ENCODE measurements around the gene F7.

Gene F7

DNA sequence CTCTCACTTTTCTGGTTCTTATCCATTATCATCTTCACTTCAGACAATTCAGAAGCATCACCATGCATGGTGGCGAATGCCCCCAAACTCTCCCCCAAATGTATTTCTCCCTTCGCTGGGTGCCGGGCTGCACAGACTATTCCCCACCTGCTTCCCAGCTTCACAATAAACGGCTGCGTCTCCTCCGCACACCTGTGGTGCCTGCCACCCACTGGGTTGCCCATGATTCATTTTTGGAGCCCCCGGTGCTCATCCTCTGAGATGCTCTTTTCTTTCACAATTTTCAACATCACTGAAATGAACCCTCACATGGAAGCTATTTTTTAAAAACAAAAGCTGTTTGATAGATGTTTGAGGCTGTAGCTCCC lies 14.2 kb downstream of the F7 start:
- no peak for DNase-seq

DNA sequence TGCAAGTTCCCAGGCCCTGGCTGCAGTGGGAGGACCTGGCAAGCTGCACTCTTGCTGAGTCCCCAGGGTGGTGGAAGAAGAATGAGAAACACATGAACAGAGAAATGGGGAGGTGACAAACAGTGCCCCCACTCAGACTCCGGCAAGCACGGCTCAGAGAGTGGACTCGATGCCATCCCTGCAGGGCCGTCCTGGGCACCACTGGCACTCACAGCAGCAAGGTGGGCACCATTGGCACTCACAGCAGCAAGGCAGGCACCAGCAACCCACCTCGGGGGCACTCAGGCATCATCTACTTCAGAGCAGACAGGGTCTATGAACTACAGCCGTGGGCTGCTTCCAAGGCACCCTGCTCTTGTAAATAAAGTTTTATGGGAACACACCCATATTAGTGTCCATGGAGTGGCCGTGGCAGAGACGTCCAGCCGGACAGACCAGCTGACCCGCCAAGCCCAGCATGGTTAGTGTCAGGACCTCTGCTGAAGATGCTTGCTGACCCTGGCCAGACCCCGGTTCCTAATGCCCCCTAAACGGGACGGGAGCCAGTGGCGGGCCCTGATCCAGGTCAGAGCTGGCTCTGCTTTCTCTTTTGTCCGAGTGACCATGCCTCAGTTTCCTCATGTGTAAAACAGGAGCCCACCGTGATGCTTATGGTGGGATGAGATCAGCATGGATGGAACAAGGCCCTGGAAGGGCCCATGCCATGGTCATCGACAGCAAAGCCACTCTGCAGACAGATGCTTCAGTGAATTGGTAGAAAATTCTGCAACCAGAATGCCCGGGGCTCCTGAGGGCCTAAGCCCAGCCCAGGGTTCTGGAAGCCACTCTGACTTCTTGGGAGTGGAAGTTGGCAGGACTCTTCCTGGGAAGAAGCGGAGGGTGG lies 14.9 kb downstream of the F7 start:
- DNase-seq, result no peak

DNA sequence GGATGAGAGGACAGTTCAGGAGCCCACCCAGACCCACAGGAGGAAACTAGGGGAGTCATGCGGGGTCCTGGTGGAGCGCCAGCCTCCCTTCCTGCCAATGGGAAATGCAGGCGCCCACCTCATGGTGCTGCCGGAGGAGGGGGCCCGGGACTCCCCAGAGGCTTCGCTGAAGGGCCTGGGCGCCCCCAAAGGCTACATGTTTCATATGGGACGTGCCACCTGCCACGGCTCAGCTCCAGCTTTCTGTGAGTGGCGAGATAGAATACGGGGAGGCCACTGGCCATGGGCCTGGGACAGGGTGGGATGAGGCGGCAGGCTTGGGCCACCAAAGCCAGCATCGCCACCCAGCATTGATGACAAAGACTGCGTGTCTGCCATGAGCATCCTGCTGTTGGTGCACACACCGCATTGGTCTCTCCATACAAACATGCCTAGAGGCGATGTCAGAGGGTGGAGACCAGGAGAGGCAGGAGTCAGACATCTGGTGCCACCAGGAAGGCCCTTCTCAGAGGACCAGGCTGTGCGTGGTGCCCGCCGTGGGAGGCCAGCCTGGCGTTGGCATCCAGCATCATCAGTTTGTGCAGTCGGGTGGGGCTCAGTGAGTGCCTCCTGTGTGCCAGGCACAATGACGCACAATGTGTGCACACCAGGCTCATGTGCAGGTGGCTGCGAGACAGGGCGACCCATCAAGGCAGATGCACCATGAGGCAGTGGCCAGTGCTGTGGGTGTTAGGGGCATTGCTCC lies 15.8 kb downstream of the F7 start:
- no peak for DNase-seq

DNA sequence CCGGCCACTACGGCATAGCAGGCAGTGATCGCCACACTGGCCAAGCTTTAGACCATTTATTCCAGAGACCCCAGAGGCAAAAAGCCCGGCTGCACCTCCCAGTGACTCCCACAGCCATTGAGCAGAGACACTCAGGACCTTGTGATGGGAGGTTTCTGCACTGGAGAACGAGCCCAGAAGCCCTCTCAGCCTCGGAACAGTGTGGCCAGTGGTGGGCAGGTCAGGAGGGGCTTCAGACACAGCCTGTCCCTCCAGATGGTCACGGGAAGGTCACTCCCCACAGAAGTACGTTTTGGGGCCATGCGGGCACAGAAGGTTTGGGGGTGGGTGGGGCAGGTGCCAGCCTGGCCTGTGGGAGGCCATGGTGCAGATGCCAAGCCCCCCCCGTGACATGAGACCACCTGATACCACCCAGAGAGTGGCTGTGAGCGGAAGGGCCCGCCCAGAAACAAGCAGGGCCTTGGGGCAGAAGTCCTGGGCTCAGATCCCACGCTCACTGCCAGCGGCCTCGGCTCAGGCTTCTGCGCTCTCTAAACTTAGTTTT lies 16.4 kb downstream of the F7 start:
- DNase-seq, result no peak

DNA sequence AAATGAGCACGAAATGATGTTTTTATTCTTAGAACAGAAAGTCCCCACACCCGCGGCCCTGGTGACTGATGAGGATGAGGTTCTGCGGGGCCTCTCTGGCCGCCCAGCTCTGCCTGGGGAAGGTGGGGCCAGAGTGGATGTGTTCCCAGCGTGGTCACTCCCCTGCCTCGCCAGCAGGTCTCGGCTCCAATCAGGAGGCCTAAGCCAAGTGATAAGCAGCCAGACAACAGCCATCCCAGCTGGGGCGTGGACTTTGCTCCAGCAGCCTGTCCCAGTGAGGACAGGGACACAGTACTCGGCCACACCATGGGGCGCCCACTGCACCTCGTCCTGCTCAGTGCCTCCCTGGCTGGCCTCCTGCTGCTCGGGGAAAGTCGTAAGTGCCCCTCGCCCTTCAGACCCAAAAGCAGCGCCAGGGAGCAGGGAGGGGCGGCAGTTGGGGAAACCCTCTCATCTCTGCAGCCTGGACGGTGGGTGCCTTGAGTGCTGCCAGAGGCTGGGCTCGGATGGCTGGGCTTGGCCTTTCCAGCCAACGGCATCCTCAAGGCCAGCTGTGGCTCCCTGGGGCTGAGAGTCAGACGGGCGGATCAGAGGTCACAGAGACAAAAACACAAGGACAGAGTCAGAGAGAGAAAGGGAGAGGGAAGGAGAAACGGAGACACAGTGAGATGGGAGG lies 17.1 kb downstream of the F7 start, which contains the start of gene F10:
Gene F10 (plus strand): TSS at position 250 of the 676 bp plus-strand sequence. CDS start 57 bp downstream, at position 307.
- DNase-seq, result no peak

DNA sequence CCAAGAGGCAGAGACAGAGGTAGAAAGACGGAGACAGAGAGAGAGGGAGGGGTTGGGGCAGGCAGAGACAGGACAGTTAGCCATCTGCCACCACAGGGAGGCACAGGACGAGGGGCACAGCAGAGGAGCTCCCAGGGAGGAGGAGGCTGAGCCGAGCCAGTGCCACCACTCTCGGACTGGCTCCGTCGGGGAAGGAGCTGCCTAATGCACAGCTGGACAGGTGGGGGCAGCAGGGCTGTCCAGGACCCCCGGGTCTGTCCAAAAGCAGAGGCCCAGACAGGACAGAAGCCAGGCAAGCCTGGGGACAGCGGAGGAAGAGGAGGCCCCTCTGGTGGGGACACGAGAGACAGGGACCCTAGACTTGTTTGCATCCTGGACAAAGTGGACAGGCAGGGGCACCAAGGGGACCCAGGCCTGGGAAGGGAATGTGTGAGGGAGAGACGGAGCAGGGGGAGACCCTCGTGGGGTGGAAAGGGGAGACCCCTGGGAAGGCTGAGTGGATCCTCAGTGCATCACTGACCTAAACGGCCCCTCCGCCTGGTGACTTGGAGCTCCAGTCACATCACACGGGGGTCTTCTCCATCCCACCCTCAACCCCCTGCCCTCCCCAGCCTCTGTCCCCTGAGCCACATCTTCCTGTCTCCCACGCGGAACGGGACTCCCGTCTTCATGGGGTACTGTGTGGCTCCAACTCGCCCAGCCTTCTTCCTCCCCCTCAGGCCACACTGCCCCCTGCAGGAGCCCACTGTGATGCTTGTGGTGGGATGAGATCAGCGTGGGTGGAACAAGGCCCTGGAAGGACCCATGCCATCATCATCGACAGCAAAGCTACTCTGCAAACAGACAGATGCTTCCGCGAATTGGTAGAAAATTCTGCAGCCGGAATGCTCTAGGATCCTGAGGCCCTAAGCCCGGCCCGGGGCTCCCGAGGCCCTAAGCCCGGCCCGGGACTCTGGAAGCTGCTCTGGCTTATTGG lies 17.9 kb downstream of the F7 start:
- no peak for DNase-seq

DNA sequence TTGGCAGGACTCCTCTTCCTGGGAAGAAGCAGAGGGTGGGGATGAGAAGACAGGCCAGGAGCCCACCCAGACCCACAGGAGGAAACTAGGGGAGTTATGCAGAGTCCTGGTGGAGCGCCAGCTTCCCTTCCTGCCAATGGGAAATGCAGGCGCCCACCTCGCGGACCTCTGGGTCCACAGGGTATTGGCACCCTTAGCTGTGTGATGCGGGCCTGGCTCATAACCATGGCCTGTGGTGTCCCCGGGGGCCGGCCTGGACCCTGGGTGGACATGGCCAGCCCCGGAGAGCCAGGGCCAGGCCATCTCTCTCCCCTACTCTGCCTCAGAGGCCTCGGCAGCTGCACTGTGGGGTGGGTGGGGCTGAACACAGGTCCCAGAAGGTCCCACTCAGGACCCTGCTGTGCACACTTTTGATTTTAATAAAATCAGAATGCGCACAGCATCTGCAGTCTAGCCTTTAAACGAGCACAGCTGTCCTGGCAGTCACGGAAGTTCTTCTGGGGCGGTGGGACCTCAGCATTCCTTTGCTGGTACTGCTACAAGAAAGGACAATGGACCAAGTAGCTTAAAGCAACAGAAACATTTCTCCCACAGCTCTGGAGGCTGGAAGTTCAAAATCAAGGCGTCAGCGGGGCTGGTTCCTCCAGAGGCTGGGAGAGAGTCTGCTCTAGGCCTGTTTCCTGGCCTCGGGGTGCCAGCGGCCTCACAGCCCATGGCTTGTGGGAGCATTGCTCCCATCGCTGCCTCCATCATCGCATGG lies 18.8 kb downstream of the F7 start:
- no peak for DNase-seq

DNA sequence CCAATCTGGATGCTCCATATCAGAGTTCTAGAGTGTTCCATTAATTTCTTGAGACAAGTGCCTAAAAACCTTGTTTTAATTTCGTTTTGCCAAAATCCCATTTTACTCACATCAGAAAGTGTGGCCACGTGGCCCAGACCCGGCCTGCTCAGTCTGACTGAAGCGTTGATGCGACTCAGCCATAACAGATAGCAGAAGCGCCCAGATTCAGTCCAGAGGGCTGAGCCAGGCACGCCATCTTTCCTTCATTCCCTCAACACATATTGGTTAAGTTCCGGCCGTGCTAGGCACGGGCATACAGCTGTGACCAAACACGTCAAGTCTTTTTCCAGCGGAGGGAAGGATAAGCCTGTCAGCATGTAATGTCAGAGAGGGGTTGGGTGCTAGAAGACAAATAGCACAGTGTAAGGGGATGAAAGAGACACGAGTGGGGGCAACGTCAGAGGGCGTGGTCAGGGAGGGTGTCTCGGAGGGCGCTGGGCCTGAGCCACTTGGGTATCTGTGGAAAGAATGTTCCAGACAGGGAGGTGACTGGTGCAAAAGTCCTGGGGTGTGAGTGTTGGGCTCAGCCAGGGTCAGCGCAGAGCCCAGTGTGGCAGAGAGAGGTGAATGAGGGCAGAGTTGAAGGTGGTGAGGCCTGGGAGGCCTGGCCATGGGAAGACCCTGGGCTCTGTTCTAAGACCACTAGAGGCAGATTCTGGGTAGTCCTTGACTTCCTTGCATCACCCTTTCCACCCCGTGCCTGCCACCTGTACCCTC lies 20.1 kb downstream of the F7 start:
- DNase-seq, result no peak

DNA sequence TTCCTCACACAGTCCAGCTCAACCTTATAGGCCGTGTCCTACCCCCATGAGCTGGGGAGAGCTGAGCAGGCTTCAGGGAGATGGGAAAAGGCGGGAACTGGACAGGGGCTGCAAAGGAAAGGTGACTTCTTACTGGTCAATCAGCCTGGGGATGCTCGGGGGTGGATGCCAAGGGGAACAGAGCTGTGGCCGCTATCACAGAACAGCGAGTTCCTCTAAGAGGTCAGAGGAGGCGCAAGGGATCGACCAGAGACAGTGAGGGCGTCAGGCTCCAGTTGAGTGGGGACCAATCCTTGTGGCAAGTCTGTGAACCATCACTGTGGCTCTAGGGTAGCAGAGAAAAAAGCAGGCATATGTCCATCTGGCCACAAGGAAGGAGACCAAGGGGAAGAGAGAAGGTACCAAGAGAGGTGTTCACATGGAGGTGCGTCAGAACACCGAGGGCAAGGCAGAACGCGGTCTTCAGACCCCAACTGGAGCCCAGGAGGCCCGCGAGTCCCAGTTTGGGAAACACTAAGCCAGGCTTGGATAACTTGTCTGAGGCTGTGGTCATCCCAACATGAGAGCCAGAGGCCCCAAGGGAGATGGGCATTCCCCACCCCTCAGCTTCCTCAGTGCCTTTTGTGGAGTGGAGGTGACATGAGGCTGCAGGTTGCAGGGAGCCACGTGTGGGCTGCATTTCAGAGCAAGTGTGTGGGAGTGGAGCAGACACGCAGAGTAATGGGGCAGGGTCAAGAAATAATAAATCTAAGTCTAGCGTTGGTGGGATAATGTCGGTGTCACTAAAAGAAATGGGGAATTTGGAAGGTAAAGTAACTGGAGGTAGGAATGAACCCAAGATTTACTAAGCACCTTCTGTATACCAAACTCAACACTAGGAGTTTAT lies 20.9 kb downstream of the F7 start:
- no peak for DNase-seq

DNA sequence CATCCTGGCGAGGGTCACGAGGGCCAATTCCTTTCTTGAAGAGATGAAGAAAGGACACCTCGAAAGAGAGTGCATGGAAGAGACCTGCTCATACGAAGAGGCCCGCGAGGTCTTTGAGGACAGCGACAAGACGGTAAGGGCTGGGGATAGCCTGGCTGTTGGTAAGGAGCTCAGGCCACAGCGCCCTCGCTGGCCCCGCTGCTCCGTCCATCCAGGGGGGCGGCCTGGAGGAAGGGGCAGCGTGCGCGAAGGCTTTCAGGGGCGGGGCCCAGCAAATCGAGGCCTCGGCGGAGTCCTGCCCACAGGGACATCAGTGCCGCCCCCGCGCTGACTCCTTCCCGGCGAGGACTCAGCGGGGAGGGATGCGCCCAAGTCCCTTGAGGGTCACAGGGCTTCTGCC lies 23.9 kb downstream of the F7 start:
- no peak for DNase-seq

DNA sequence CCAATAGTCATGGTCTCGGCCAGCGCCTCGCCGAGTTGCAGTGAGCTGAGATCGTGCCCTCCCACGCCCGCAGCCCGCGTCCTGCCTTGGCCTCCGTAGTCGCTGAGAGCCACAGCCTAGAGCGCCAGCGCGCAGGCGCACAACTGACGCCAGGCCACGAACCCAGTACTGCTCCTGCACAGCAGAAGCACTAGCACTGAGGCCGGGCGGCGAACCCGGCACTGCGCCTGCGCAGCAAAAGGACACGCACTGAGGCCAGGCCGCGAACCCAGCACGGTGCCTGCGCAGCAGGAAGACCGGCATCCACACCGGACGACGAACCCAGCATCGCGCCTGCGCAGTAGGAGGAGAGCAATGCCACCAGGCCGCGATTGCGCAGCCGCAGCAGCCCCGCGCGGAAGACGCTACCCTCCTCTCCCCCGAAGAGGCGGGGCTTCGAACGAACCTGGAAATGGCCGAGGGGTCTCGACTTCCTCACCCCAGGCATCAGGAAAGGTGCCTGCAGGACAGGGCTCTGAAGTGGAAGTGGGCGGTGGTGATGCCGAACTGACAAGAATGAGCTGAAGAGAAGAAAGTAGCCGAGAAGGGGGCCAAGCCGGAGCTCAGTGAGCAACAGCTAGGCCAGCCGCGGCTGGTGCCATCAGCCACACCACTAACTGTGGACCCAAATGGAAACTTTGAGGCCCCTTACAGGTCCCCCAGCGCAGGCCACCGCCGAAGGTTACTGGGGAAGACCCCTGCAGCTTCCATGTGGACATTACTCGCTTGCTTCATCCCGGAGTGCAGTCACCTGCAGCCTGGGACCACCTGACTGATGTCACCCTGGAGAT lies 24.5 kb downstream of the F7 start:
- DNase-seq, result no peak

DNA sequence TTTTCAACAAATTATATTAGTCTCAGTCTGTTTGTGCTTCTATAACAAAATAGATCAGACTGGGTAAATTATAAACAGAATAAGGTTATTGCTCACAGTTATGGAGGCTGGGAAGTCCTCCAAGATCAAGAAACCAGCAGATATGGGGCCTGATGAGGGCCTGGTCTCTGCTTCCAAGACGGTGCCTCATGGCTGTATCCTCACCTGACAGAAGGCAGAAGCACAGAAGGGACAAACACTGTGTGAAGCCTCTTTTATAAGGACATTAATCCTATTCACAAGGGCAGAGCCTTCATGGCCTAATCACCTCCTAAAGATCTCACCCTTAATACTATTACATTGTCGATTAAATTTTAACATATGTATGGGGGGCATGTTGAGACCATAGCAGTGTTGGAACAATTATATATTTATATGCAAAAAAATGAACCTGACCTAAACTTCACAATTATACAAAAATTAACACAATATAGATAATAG lies 29.7 kb downstream of the F7 start:
- no peak for DNase-seq

DNA sequence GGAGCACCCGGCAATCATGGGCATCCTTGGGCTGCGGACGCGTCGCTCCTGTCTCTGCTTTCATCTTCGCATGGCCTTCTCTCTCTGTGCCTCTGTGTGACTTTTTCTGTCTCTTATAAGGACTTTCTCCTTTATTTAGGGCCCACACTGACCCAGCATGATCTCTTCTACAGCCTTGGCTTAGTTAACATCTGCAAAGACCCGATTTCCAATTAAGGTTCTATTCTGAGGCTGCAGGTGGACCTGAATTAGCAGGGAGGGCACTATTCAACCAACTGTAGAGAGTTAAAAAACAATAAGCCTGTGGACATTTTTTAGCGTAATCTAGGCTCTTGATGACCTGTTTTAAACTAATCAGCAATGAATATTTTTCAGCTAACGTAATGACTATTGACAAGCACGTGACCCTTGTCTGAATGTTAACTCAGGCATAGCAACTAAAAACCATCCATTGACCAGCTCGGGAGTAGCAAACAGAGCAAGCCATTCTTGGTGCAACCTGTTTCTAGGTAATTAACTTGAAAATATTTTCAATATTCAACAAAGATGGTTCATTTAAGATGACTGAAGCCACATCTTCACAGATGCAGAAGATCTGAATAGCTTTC lies 32.2 kb downstream of the F7 start:
- DNase-seq, result no peak

DNA sequence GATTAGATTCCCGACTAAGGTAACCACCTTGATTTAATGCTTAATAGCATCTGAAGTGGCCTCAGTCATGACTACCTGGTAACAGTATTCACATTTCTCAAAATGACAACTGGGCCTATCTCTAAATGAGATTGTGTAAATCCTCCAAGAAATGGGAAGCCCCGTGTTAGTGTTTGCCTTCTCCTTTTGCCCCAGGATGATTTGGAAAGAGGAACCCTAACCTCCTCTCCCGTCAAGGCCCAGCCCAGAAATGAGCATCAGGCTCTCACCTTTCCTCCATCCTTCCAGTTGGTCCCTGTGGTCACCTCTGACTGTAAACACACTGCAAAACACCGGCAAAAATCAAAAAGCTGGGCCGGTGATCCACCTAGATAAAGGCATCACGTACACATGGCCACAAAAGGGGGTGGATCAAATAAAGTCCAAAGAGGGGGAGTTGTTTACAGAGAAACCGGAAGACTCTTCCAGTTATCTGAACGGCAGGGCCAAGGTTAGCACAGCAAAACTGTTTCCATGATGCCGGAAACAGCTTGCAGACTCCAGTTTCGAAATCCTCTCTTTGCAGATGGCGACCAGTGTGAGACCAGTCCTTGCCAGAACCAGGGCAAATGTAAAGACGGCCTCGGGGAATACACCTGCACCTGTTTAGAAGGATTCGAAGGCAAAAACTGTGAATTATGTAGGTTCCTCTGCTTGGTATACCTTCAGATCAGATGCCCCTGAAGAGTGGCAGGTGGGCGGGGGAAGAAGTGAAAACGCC lies 33.4 kb downstream of the F7 start:
- no peak for DNase-seq

DNA sequence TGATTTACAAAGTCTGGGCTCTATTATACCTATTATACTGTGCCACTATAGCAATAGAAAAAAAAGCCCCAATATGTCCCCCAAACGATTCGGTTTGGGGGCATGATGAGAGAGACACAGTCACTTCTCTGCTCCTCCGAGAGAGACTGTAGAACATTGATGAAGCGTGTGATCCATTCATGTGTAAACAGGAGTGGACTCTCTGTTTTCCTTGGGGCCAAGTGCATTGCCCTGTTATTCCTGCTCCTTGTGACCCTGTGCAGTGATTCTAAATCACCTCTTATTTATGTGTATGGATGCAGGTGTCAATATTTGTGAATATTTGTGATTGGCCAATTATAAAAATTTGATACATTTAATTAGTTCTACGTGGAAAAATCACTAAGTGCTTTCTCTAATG lies 34.0 kb downstream of the F7 start:
- no peak for DNase-seq

DNA sequence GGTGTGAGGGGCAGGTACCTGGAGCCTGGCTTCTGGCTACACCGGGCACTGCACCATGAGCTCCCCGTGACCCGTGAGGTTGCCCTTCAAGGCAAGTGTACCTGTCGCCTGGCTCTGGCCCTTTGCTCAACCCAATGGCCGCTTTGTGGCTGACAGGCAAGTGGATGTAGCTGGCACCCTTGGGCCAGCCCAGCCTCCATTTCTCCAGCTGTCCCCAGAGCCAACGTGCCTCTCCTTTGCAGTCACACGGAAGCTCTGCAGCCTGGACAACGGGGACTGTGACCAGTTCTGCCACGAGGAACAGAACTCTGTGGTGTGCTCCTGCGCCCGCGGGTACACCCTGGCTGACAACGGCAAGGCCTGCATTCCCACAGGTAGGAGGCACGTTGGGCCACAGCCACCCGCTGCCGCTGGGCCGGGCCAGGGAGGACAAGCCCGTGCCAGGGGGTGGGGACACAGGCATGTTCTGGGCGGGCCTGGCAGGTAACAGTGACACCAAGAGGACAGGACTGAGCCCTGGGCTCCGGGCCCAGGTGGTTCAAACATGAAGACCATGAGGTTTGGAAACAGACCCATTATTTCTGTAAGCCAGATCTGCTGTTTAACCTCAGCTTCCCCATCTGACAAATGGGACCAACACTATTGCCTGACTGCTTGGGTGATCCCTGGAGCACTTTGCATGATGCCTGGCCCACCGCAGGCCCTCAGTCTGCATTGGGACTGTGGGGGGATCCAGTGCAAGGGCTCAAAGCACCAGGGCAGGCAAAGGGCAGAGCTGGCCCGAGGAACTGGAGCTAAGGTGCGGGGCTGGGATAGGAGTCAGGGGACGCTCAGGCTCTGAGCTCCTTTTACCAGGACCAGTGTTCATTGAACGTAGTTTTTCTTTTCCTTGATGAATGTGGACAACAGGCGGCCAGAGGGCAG lies 35.3 kb downstream of the F7 start:
- no peak for DNase-seq
